ENCODE results near the gene TUBGCP2. TPM values are rescaled to one million over a fixed set of nuclear protein-coding genes. Genes with fewer than 3 reads are reported as not detected.

The TUBGCP2 gene
- total RNA-seq, 4 donors from 2014 or later = 37.5 to 68.3 (median 47.6) TPM

DNA sequence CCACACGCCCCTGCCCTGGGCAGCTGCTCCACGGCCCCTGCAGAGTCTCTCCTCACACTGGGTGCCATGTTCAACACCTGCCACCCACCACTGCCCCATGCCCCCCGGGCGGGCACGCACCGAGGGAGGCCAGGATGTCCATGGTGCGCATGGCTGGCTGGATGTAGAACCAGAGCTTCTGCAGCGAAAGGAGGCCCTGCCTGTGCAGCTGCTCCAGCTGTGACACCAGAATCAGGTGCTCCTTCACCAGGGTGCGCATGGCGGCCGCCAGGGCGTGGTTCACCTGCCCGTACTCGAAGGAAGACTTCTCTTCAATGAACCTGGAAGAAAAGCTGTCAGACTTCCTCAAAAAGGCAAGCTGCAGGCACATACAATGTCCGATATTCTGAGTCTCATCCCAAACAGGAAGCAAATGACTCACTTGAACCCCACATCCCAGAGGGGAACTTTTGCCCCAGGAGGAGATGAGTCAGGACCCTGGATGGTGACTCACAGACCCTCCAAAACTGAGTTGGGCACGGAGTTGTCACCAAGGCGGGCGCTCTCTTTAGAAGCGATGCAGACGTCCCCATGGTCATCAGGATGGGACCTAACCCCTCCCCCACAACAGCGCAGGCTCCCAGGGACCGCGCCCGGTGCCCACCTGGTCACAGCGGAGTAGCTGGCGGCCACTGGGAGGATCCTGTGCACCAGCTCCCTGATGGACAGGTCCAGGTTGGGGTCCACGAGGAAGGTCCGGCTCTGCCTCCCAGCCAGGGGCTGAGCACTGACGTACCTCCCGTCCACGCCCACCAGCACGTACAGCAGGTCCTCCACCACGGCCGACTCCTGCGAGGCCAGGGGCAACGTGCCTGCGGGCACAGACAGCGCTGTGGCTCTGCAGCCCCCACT is 15.5 kb downstream of the TUBGCP2 start:
- no peak for TF ChIP-seq EP300 (IDR thresholded peaks at IDR 0.05; ENCODE audit: low read depth)
- TF ChIP-seq POLR2A (IDR thresholded peaks at IDR 0.05) = no peak
- TF ChIP-seq, protein P1, sequence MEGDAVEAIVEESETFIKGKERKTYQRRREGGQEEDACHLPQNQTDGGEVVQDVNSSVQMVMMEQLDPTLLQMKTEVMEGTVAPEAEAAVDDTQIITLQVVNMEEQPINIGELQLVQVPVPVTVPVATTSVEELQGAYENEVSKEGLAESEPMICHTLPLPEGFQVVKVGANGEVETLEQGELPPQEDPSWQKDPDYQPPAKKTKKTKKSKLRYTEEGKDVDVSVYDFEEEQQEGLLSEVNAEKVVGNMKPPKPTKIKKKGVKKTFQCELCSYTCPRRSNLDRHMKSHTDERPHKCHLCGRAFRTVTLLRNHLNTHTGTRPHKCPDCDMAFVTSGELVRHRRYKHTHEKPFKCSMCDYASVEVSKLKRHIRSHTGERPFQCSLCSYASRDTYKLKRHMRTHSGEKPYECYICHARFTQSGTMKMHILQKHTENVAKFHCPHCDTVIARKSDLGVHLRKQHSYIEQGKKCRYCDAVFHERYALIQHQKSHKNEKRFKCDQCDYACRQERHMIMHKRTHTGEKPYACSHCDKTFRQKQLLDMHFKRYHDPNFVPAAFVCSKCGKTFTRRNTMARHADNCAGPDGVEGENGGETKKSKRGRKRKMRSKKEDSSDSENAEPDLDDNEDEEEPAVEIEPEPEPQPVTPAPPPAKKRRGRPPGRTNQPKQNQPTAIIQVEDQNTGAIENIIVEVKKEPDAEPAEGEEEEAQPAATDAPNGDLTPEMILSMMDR (IDR thresholded peaks at IDR 0.05) = no peak
- TF ChIP-seq POLR2AphosphoS5 (IDR thresholded peaks at IDR 0.05) = no peak
- no peaks in the 10 kb centered on the region for H3K27me3 ChIP-seq
- H3K36me3 ChIP-seq = peaks cover 0 to 78% (median 35%) of the 10 kb centered on the region in 4 donors
- no peaks in the 10 kb centered on the region for H3K9me3 ChIP-seq
- no peak for DNase-seq
- in situ Hi-C loops (cut with MboI; ENCODE audit: low pct_ligation_motif_present in 1 of 4, low pct_unique_long_range_greater_than_20kb in 1 of 4, low sequenced_read_pairs in 3 of 4) = no loop called here
- H3K27ac ChIP-seq = no peak overlapping the region
- H3K4me1 ChIP-seq = no peaks in the 10 kb centered on the region
- 92 to 93% methylated on average over 5 to 37 of the region's 38 CpGs for WGBS, 2 donors (ENCODE audit: low coverage in 1 of 2)
- no peak overlapping the region for H3K4me3 ChIP-seq
- intact Hi-C loops (cut with DNase I; ENCODE audit: low total_unique reads) = no loop called here

DNA sequence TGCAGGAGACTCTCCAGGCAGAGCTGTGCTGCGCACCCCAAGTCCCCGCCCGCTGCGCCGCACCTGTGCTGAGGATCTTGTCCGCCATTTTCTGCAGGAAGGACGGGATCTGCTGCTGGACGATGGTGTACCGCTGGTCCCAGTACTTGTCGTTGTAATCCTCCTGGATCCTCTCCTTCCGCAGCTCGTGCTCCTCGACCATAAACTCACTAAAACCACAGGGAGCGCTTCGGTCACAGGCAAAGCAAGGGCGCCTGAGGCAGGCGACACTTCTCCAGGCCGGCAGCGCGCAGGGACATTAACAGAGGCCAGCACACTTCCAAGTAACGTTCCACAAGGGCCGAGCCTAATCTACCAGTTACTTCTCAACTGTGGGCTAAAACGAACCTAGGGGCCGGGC is 18.9 kb downstream of the TUBGCP2 start:
- Histone ChIP-seq H3K4me3 (no peak overlapping the region), H3K9me3 (no peaks in the 10 kb centered on the region), H3K4me1 (no peaks in the 10 kb centered on the region), H3K36me3 (peaks cover 0 to 82% (median 32%) of the 10 kb centered on the region in 4 donors), H3K27ac (no peak overlapping the region), H3K27me3 (no peaks in the 10 kb centered on the region)
- intact Hi-C loops (cut with DNase I; ENCODE audit: low total_unique reads) (no loop called here), in situ Hi-C loops (cut with MboI; ENCODE audit: low pct_ligation_motif_present in 1 of 4, low pct_unique_long_range_greater_than_20kb in 1 of 4, low sequenced_read_pairs in 3 of 4) (no loop called here)
- WGBS, 2 donors (ENCODE audit: low coverage in 1 of 2) = 93 to 100% methylated on average over 4 to 24 of the region's 24 CpGs
- no peak for DNase-seq
- TF ChIP-seq POLR2AphosphoS5 (IDR thresholded peaks at IDR 0.05) = no peak

DNA sequence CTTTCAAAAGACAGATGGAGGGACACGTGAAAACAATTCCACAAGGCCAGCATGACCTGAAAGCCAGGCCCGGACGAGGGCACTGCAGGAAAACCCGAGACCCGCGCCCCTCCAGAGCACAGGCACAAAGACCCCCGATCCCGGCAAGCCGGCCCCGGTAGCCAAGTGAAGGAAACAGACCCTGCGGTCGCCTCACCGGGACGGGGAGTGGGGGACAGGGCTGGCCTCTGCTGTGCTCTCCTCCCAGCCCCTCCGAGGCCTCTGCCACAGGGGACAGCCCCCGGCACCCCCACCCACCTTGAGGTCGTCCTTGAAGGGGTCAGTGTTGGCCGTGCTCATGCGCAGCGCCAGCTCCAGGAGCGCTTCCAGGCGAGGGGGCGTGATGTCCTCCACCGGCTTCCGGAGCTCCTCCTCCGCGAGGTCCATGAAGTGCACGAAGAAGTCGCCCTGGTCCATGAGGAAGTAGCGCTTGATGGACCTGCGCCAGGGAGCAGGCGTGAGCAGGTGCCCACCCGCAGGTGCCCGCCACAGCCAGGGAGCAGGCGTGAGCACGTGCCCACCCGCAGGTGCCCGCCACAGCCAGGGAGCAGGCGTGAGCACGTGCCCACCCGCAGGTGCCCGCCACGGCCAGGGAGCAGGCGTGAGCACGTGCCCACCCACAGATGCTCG is 20.7 kb downstream of the TUBGCP2 start:
- Histone ChIP-seq H3K36me3 (peaks cover 0 to 82% (median 35%) of the 10 kb centered on the region in 4 donors), H3K27me3 (no peaks in the 10 kb centered on the region), H3K4me3 (no peak overlapping the region), H3K4me1 (no peaks in the 10 kb centered on the region), H3K9me3 (no peaks in the 10 kb centered on the region), H3K27ac (no peak overlapping the region)
- intact Hi-C loops (cut with DNase I; ENCODE audit: low total_unique reads) = no loop called here
- no peak for DNase-seq
- WGBS, 2 donors (ENCODE audit: low coverage in 1 of 2) = 84 to 97% methylated on average over 6 to 31 of the region's 46 CpGs
- no peak for TF ChIP-seq POLR2AphosphoS5 (IDR thresholded peaks at IDR 0.05)
- TF ChIP-seq POLR2A (IDR thresholded peaks at IDR 0.05) = no peak
- TF ChIP-seq EP300 (IDR thresholded peaks at IDR 0.05; ENCODE audit: low read depth) = no peak
- TF ChIP-seq, protein P1 (IDR thresholded peaks at IDR 0.05) = no peak
- in situ Hi-C loops (cut with MboI; ENCODE audit: low pct_ligation_motif_present in 1 of 4, low pct_unique_long_range_greater_than_20kb in 1 of 4, low sequenced_read_pairs in 3 of 4) = no loop called here

DNA sequence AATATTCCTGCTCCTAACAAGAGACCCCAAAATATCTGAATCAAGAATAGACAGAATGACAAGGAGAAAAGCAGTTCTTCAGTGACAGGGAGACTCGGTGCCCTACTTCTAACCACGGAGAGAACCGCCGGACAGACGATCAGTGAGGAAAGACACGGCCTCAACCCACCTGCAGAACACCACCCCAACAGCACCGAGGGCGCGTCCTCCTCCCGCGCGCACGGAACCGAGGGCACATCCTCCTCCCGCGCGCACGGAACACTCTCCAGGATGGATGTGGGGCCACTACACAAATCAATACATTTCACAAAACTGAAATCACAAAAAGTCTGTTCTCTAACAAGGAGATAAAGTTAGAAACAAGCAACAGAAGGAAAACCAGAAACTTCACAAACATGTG is 22.3 kb downstream of the TUBGCP2 start:
- TF ChIP-seq, protein P1 (IDR thresholded peaks at IDR 0.05) = no peak
- TF ChIP-seq EP300 (IDR thresholded peaks at IDR 0.05; ENCODE audit: low read depth) = no peak
- in situ Hi-C loops (cut with MboI; ENCODE audit: low pct_ligation_motif_present in 1 of 4, low pct_unique_long_range_greater_than_20kb in 1 of 4, low sequenced_read_pairs in 3 of 4) = no loop called here
- H3K9me3 ChIP-seq = no peaks in the 10 kb centered on the region
- peaks cover 0 to 89% (median 41%) of the 10 kb centered on the region in 4 donors for H3K36me3 ChIP-seq
- no peak overlapping the region for H3K4me3 ChIP-seq
- DNase-seq = no peak
- no peak overlapping the region for H3K27ac ChIP-seq
- H3K27me3 ChIP-seq = no peaks in the 10 kb centered on the region
- no peaks in the 10 kb centered on the region for H3K4me1 ChIP-seq
- WGBS, 2 donors (ENCODE audit: low coverage in 1 of 2) = 90 to 95% methylated on average over 7 to 18 of the region's 18 CpGs
- intact Hi-C loops (cut with DNase I; ENCODE audit: low total_unique reads) = no loop called here
